Sigmoid colon (tissue), 4 donors: ENCODE data around the gene DAAM2.

Experiments
- EP300 ChIP-seq, 4 donors: sonication (generic); formaldehyde crosslinking; IDR thresholded peaks; one replicate each; pipeline ENCODE4 v1.6.1; 2017; ENCODE audit warnings: antibody characterized with exemption in 4 of 4
- POLR2A ChIP-seq, 2 donors: fragments of 450-650 bp; IDR thresholded peaks; one replicate each; pipeline ENCODE4 v1.6.1; 2016; ENCODE audit warnings: antibody characterized with exemption in 2 of 2, mild to moderate bottlenecking in 2 of 2, moderate library complexity in 2 of 2
- POLR2AphosphoS5 ChIP-seq, 4 donors: sonication (generic); formaldehyde crosslinking; IDR thresholded peaks; one replicate each; pipeline ENCODE4 v1.6.1; 2017; ENCODE audit warnings: antibody characterized with exemption in 4 of 4
- TF ChIP-seq, protein P1 (sequence below), 4 experiments: fragments of 450-650 bp in 3 of 4; fragments of 200-600 bp in 1 of 4; IDR thresholded peaks; one replicate each; pipeline ENCODE4 v1.5.1; 2016 to 2019; ENCODE audit warnings: antibody characterized with exemption in 4 of 4, mild to moderate bottlenecking in 3 of 4, moderate library complexity in 2 of 4

DNA sequence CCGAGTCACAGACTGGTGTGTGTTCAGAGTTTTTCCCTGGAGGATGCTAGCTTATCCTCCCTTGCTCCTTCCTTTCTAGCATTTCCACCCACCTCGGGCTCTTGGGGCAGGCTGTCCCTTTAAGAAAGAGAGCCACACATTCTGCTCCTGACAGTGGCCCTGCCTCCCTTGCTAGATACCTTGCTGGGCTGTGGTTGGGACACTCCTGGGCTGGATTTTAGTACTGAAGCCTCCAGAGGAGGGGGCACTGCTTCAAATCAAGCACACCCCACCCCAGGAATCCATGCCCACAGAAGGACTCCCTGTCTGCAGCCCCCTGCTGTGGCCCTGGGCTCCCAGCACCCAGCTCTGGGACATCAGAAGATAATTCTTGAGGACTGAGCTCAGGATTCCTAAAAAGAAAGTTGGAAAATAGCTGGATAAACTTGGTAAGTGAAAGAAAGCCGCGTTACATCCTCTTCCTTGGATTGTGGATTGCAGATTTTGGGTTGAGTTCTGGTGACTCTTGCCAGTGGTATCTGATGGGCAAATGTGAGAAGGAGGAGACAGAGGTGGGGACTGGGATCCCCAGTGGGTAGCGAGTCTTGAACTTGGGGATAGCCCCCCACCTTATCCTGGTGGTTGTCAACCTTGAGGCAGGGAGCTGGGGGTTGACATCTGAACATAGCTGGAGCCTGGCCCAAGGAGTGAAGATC is 29.0 kb downstream of the DAAM2 start:
- TF ChIP-seq, protein P1, sequence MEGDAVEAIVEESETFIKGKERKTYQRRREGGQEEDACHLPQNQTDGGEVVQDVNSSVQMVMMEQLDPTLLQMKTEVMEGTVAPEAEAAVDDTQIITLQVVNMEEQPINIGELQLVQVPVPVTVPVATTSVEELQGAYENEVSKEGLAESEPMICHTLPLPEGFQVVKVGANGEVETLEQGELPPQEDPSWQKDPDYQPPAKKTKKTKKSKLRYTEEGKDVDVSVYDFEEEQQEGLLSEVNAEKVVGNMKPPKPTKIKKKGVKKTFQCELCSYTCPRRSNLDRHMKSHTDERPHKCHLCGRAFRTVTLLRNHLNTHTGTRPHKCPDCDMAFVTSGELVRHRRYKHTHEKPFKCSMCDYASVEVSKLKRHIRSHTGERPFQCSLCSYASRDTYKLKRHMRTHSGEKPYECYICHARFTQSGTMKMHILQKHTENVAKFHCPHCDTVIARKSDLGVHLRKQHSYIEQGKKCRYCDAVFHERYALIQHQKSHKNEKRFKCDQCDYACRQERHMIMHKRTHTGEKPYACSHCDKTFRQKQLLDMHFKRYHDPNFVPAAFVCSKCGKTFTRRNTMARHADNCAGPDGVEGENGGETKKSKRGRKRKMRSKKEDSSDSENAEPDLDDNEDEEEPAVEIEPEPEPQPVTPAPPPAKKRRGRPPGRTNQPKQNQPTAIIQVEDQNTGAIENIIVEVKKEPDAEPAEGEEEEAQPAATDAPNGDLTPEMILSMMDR (IDR thresholded peaks at IDR 0.05): no peak
- TF ChIP-seq POLR2AphosphoS5 (IDR thresholded peaks at IDR 0.05) (no peak), EP300 (IDR thresholded peaks at IDR 0.05) (no peak), POLR2A (IDR thresholded peaks at IDR 0.05) (no peak)
